Kidney (tissue), 14 donors: ENCODE results near the gene AATK. TPM values are rescaled to one million over a fixed set of nuclear protein-coding genes. Genes with fewer than 3 reads are reported as not detected.

Experiments used
- DNase-seq, 5 donors: peaks; one replicate each; pipeline ENCODE4 v3.0.0-alpha.2; 2013 to 2020
- FAIRE-seq: peaks from 2 replicates; lab custom pipeline; 2012; peaks lifted over from hg19 to GRCh38; lab: Jason Lieb, UNC
- H3K27ac ChIP-seq, 2 donors: one replicate each; pipeline ENCODE4 v1.7.0; 2013; ENCODE audit warnings: low read depth in 2 of 2, low read length in 2 of 2, inconsistent platforms in 1 of 2
- H3K27me3 ChIP-seq: one replicate; pipeline ENCODE4 v1.7.1; 2013; ENCODE audit warnings: low read length, inconsistent platforms; ENCODE audit not compliant: control insufficient read depth, insufficient read depth
- H3K36me3 ChIP-seq, 3 donors: one replicate each; pipeline versions ENCODE4 v1.7.0 to v1.7.1; 2013; ENCODE audit warnings: low read length in 3 of 3, control low read depth in 1 of 3, inconsistent platforms in 1 of 3; ENCODE audit not compliant: insufficient read depth in 3 of 3, control insufficient read depth in 2 of 3
- H3K4me1 ChIP-seq, 3 donors: one replicate each; pipeline versions ENCODE4 v1.7.0 to v1.7.1; 2013; ENCODE audit warnings: low read length in 3 of 3, inconsistent platforms in 1 of 3, low read depth in 1 of 3; ENCODE audit not compliant: control insufficient read depth in 2 of 3, insufficient read depth in 2 of 3
- H3K4me3 ChIP-seq, 3 donors: one replicate each; pipeline versions ENCODE4 v1.7.0 to v1.8.1; 2013; ENCODE audit warnings: low read length in 3 of 3, control low read depth in 1 of 3, inconsistent platforms in 1 of 3
- H3K9ac ChIP-seq, 3 donors: one replicate each; pipeline versions ENCODE4 v1.7.0 to v1.7.1; 2013; ENCODE audit warnings: low read length in 3 of 3, control low read depth in 1 of 3, inconsistent platforms in 1 of 3
- H3K9me3 ChIP-seq, 3 donors: one replicate each; pipeline versions ENCODE4 v1.7.0 to v1.7.1; 2013; ENCODE audit warnings: low read length in 3 of 3, control low read depth in 1 of 3, inconsistent platforms in 1 of 3; ENCODE audit not compliant: control insufficient read depth in 2 of 3, insufficient read depth in 1 of 3
- CTCF ChIP-seq: IDR thresholded peaks from 3 replicates; pipeline ENCODE4 v1.5.1; 2012; ENCODE audit warnings: mild to moderate bottlenecking, moderate library complexity, borderline replicate concordance; ENCODE audit not compliant: insufficient read depth; ENCODE audit errors: extremely low read depth
- intact Hi-C: fragments of 100-400 bp; cut with DNase I; formaldehyde crosslinking; loops from one replicate; pipeline ENCODE4 v1.11.1; 2022
- polyA plus RNA-seq: library from polyadenylated mRNA; stranded (reverse); fragments of 350-450 nt; fragmentation: Illumina TruSeq; extraction: RNeasy Lipid Tissue Mini Kit (QIAGEN cat#74804); gene quantifications from one replicate; pipeline ENCODE4 v1.2.3, GENCODE V29; 2014; ENCODE audit warnings: low read depth, low replicate concordance; ENCODE audit not compliant: insufficient read depth
- total RNA-seq: library from RNA; stranded (reverse); fragmentation: NEBNext Ultra II Directional; extraction: Animal tissue kit (Norgen Biotek cat#: 25700); gene quantifications from one replicate; pipeline ENCODE4 v1.2.1, GENCODE V29; 2021
- donor health status: control.
- donor health status: control.
- donor health status: control.
- donor health status: control.
- donor health status: control.
- donor health status: DM: yes; HTN: yes; CAD: no.
- donor health status: Normal renal cell carcinoma (clear cell type).

AATK gene
- total and polyA plus RNA-seq, 2 donors from 2014 or later = 0.65 to 4.2 TPM

GRCh38 chr17:81085420-81085911, 80.6 kb downstream of the AATK start:
- no peak overlapping the region for H3K9ac ChIP-seq
- peaks cover 0 to 34% (median 6%) of the 10 kb centered on the region in 3 donors for H3K36me3 ChIP-seq
- no peak overlapping the region for H3K27ac ChIP-seq
- FAIRE-seq = no peak
- peaks cover 0 to 24% (median 23%) of the 10 kb centered on the region in 3 donors for H3K4me1 ChIP-seq
- no peak for TF ChIP-seq CTCF
- intact Hi-C loops = no loop called here
- H3K27me3 ChIP-seq = no peaks in the 10 kb centered on the region
- no peak for DNase-seq
- no peaks in the 10 kb centered on the region for H3K9me3 ChIP-seq
- H3K4me3 ChIP-seq = no peak overlapping the region

GRCh38 chr17:81084680-81085419, 81.2 kb downstream of the AATK start:
- H3K27ac ChIP-seq = peak overlapping the region in 1 of 2 donors; percentile 22
- intact Hi-C loops = no loop called here
- no peak for TF ChIP-seq CTCF
- no peaks in the 10 kb centered on the region for H3K27me3 ChIP-seq
- peaks cover 0 to 37% (median 6%) of the 10 kb centered on the region in 3 donors for H3K36me3 ChIP-seq
- no peak overlapping the region for H3K9ac ChIP-seq
- DNase-seq = no peak
- no peak for FAIRE-seq
- no peaks in the 10 kb centered on the region for H3K9me3 ChIP-seq
- peaks cover 0 to 24% (median 23%) of the 10 kb centered on the region in 3 donors for H3K4me1 ChIP-seq
- H3K4me3 ChIP-seq = no peak overlapping the region

- no peak overlapping the region for H3K4me3 ChIP-seq
- H3K9ac ChIP-seq = peak overlapping the region in 1 of 3 donors; percentile 43
- peaks cover 0 to 24% (median 23%) of the 10 kb centered on the region in 3 donors for H3K4me1 ChIP-seq
- intact Hi-C loops = no loop called here
- no peak for TF ChIP-seq CTCF
- H3K9me3 ChIP-seq = no peaks in the 10 kb centered on the region
- no peaks in the 10 kb centered on the region for H3K27me3 ChIP-seq
- FAIRE-seq (no peak), DNase-seq (peak in 4 of 5 donors; percentile 90 to 94 (median 92))
- peaks cover 0 to 36% (median 6%) of the 10 kb centered on the region in 3 donors for H3K36me3 ChIP-seq
- H3K27ac ChIP-seq = peak overlapping the region; percentile 79 to 88
Measured at GRCh38 chr17:81083125-81083765, 82.8 kb downstream of the AATK start.
